ENCODE measurements around the gene GNL1.
A peak's percentile ranks its signal among the peaks of the same experiment; 100 is the strongest.

Gene GNL1

DNA sequence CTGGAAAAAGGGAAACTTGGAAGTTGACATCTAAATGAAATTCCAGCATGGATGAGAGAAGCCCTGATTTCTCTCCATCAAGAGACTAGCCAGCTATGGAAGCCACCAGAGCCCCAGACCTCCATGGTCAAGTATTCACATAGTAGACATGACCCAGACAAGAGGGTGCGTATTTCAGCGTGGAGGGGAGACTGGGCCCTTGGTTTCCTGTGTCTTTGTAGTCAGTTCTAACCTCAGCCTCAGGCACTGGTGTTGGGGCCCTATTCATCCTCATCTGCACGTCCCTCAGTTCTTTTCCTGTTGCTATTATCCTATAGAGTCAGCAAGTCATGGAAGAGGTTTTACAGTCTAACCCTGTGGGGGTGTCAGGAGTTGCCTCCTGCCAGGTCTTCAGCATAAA lies 12.5 kb downstream of the GNL1 start:
- CTCF ChIA-PET, result interaction anchor here (0.8 to 23.8 kb wide), 21 partner anchors 8 to 544 kb away, joined by 3 to 788 read pairs (median 12); partner anchors contain the start of genes DHX16, GNL1 and PRR3
- no peak for DNase-seq (ENCODE audit: low read depth, low spot score)
- no peak overlapping the region for H3K4me3 ChIP-seq (ENCODE audit: low read depth, low read length)
- POLR2A ChIA-PET, result no interaction called here
- TF ChIP-seq, protein P1, sequence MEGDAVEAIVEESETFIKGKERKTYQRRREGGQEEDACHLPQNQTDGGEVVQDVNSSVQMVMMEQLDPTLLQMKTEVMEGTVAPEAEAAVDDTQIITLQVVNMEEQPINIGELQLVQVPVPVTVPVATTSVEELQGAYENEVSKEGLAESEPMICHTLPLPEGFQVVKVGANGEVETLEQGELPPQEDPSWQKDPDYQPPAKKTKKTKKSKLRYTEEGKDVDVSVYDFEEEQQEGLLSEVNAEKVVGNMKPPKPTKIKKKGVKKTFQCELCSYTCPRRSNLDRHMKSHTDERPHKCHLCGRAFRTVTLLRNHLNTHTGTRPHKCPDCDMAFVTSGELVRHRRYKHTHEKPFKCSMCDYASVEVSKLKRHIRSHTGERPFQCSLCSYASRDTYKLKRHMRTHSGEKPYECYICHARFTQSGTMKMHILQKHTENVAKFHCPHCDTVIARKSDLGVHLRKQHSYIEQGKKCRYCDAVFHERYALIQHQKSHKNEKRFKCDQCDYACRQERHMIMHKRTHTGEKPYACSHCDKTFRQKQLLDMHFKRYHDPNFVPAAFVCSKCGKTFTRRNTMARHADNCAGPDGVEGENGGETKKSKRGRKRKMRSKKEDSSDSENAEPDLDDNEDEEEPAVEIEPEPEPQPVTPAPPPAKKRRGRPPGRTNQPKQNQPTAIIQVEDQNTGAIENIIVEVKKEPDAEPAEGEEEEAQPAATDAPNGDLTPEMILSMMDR (IDR thresholded peaks at IDR 0.05; ENCODE audit: insufficient read depth, low read length, missing control alignments), result no peak

DNA sequence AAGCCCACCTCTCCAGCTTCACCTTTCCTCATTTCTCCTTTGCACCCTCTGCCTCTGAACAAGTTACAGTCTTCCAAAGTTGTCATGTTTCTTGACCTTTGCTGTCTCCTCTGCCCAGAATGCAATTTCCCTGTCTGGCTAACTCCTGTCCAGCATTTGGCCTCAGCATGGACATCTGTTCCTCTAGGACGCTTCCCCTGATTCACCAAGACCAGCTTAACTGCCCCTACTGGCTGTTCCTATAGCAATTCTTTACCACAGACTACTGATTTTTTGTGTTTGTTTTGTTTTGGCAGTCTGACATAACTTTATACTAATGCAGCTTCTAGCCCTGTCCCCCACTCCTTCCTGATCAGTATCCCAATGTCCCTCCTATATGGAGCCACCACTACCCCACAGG lies 13.4 kb downstream of the GNL1 start:
- ChIA-PET POLR2A (interaction anchor here (0.6 kb wide), 1 partner anchor 71 kb away, joined by 3 read pairs; no protein-coding TSS in a partner anchor), CTCF (interaction anchor here (0.7 to 23.8 kb wide), 21 partner anchors 11 to 544 kb away, joined by 3 to 788 read pairs (median 6); partner anchors contain the start of genes DHX16, GNL1 and PRR3)
- TF ChIP-seq, protein P1 (IDR thresholded peaks at IDR 0.05; ENCODE audit: insufficient read depth, low read length, missing control alignments), result no peak
- H3K4me3 ChIP-seq (ENCODE audit: low read depth, low read length), result no peak overlapping the region
- DNase-seq (ENCODE audit: low read depth, low spot score), result no peak

- POLR2A ChIA-PET, result interaction anchor here (0.6 kb wide), 1 partner anchor 71 kb away, joined by 3 read pairs; no protein-coding TSS in a partner anchor
- TF ChIP-seq, protein P1 (IDR thresholded peaks at IDR 0.05; ENCODE audit: insufficient read depth, low read length, missing control alignments), result no peak
- DNase-seq (ENCODE audit: low read depth, low spot score), result no peak
- H3K4me3 ChIP-seq (ENCODE audit: low read depth, low read length), result no peak overlapping the region
- CTCF ChIA-PET, result interaction anchor here (0.6 to 23.8 kb wide), 18 partner anchors 11 to 545 kb away, joined by 3 to 788 read pairs (median 12); partner anchors contain the start of genes DHX16, GNL1 and PRR3
These were observed 13.9 kb downstream of the GNL1 start for GRCh38 chr6:30542404-30542725.

DNA sequence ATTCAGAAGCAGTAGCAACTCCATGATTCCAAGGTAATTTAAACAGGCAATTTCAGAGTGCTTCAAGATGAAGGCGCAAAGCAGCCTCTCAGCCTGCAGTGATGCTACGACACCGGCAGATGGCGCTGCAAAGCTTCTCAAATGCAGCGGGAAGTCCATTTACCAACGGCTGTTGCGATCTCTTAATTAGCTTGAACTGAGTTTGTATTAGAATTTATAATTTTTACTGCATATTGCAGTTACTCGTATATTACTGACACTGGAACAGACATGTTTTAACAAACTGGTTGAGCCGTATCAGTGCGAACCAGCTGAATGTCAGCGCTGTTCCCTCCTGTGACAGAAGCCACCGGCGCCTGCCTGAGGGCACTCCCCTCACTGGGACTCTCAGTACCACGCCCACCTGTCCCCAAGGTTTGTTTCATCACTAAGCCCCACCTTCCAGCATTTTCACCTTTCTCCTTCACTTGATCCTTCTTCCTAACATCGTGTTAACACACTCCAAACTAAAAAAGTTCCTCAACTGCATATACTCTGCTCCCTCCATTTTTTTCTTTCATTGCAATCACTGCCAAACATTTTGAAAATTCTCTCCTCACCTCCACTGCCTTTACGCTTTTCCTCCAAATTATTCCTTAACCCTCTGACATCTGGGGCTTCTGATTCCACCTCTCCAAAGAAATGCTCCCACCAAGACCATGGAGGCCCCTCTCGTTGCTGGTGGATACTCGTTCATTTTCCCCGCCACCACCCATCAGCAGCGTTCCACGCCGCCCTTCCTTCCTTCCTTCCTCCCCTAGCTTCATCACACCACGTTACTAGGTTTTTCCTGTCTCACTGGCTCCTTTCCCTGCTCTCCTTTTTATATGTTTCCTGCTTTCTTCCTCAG lies 14.5 kb downstream of the GNL1 start:
- POLR2A ChIA-PET, result interaction anchor here (1.2 kb wide), 1 partner anchor 45 kb away, joined by 4 read pairs; no protein-coding TSS in a partner anchor
- H3K4me3 ChIP-seq (ENCODE audit: low read depth, low read length), result peak overlapping the region; percentile 31
- CTCF ChIA-PET, result interaction anchor here (0.6 to 23.8 kb wide), 39 partner anchors 12 to 550 kb away, joined by 3 to 788 read pairs (median 6); partner anchors contain the start of genes DHX16, GNL1 and PRR3
- TF ChIP-seq, protein P1 (IDR thresholded peaks at IDR 0.05; ENCODE audit: insufficient read depth, low read length, missing control alignments), result peak; percentile 90
- no peak for DNase-seq (ENCODE audit: low read depth, low spot score)

DNA sequence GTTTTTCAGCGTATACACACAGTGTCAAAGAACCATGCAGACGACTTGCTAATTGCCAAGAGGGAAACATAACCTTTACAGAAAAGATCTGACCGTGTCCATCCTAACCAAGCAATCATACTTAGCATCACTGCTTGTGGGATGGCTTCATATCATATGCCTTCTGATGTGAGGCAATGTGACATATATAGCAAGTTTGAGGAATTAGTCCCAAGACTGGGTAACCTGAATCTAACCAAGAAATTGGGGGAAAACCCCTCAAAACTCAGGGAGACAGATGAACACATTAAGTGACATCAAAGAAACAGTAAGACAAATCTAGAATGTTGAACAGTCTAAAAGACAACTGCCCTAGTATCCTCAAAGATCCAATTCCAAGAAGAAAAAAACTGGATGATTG lies 18.4 kb downstream of the GNL1 start:
- CTCF ChIA-PET, result interaction anchor here (0.9 to 23.8 kb wide), 6 partner anchors 13 to 84 kb away, joined by 3 to 788 read pairs (median 136); partner anchors contain the start of genes GNL1 and PRR3
- TF ChIP-seq, protein P1 (IDR thresholded peaks at IDR 0.05; ENCODE audit: insufficient read depth, low read length, missing control alignments), result no peak

More for the DNA sequence above, 18.4 kb downstream of the GNL1 start:
- POLR2A ChIA-PET, result no interaction called here
- H3K4me3 ChIP-seq (ENCODE audit: low read depth, low read length), result no peak overlapping the region
- DNase-seq (ENCODE audit: low read depth, low spot score), result no peak
